Ovary (tissue), 3 donors: Measurements from ENCODE around the gene CYP4F12.

Experiments used
- CTCF ChIP-seq, 3 donors: fragments of 450-650 bp in 2 of 3; fragments of 200-600 bp in 1 of 3; IDR thresholded peaks; one replicate each; pipeline versions ENCODE4 v1.5.1 to v1.8.0; 2016 to 2022; ENCODE audit warnings: antibody characterized with exemption in 3 of 3, mild to moderate bottlenecking in 1 of 3
- POLR2A ChIP-seq: fragments of 450-650 bp; IDR thresholded peaks from one replicate; pipeline ENCODE4 v1.6.1; 2017; ENCODE audit warnings: antibody characterized with exemption, mild to moderate bottlenecking, moderate library complexity
- donor health status: DM: no; HTN: no; CAD: no.

- TF ChIP-seq CTCF (IDR thresholded peaks at IDR 0.05) = no peak
- TF ChIP-seq POLR2A = no peak
Measured at GRCh38 chr19:15644816-15645215, 28.1 kb upstream of the CYP4F12 start.
